GM12878 (cell line): ENCODE results near the gene GTSF1L.

Experiments
- E2F4 ChIP-seq: IDR thresholded peaks from 2 replicates; pipeline ENCODE4 v1.6.1; 2012; ENCODE audit warnings: low read depth, low read length, improper control_type of control experiment
- EZH2 ChIP-seq: IDR thresholded peaks from 2 replicates; pipeline ENCODE4 v1.6.1; 2012; ENCODE audit warnings: low read depth, mild to moderate bottlenecking, control low read depth, inconsistent platforms, low read length, borderline replicate concordance; ENCODE audit not compliant: control insufficient read depth
- IKZF2 ChIP-seq, 2 experiments: fragments of 450-650 bp; IDR thresholded peaks; 2 replicates each; pipeline ENCODE4 v1.6.1; 2017; ENCODE audit warnings: mild to moderate bottlenecking in 2 of 2, moderate library complexity in 2 of 2
- JUNB ChIP-seq: IDR thresholded peaks from 2 replicates; pipeline ENCODE4 v1.6.1; 2016; ENCODE audit warnings: antibody characterized with exemption, mild to moderate bottlenecking
- MYC ChIP-seq: IDR thresholded peaks from 2 replicates; pipeline ENCODE4 v1.6.1; 2011; ENCODE audit warnings: mild to moderate bottlenecking, low read length, moderate library complexity, inconsistent platforms; ENCODE audit not compliant: insufficient read depth, insufficient replicate concordance, insufficient read length, severe bottlenecking
- POLR2A ChIP-seq: IDR thresholded peaks from 2 replicates; pipeline ENCODE4 v1.6.1; 2011; ENCODE audit warnings: low read depth, mild to moderate bottlenecking, low read length
- RB1 ChIP-seq: fragments of 450-650 bp; formaldehyde crosslinking; IDR thresholded peaks from 2 replicates; pipeline ENCODE4 v1.6.1; 2017; ENCODE audit warnings: mild to moderate bottlenecking, borderline replicate concordance
- RBBP5 ChIP-seq: fragments of 200-600 bp; sonication (generic); conservative IDR thresholded peaks from 2 replicates; pipeline ENCODE4 v1.6.1; 2016
- SMC3 ChIP-seq: IDR thresholded peaks from 2 replicates; pipeline ENCODE4 v1.6.1; 2011; ENCODE audit warnings: low read length, improper control_type of control experiment, borderline replicate concordance
- SPI1 ChIP-seq: IDR thresholded peaks from 2 replicates; pipeline ENCODE4 v1.6.1; 2011; ENCODE audit warnings: low read depth, mild to moderate bottlenecking, low read length, moderate library complexity, borderline replicate concordance; ENCODE audit not compliant: insufficient read depth

GRCh38 chr20:43774754-43775153, 48.0 kb upstream of the GTSF1L start:
- TF ChIP-seq POLR2A = no peak
- TF ChIP-seq MYC = no peak
- TF ChIP-seq SPI1 = no peak
- no peak for TF ChIP-seq RBBP5
- TF ChIP-seq JUNB = no peak
- TF ChIP-seq RB1 = no peak
- TF ChIP-seq SMC3 = no peak
- TF ChIP-seq E2F4 = no peak
- no peak for TF ChIP-seq IKZF2 (IDR thresholded peaks at IDR 0.05)
- TF ChIP-seq EZH2 = no peak
